Activated T-cell treated with anti-CD3 and anti-CD28 coated beads, Interleukin-2, amount 50 U/mL, for 48 hours (primary cell): ENCODE data around the gene SH2D6.
"Not testable (repeated sequence)": the region's sequence is repeated elsewhere in the genome, so short reads cannot be mapped to it uniquely, and the experiment has no call there.

Experiments used
- DNase-seq, 2 experiments: peaks; one replicate each; pipeline ENCODE4 v3.0.0-alpha.2; 2020

The SH2D6 gene

GRCh38 chr2:85472261-85472660 is 53.7 kb downstream of the SH2D6 start:
- no peak for DNase-seq

GRCh38 chr2:85475799-85476490 is 57.4 kb downstream of the SH2D6 start:
- no peak for DNase-seq

- no peak for DNase-seq
Measured at GRCh38 chr2:85476624-85477023, 58.1 kb downstream of the SH2D6 start.

- no peak for DNase-seq
Measured at GRCh38 chr2:85477884-85478283, 59.4 kb downstream of the SH2D6 start.

GRCh38 chr2:85481818-85482777 is 63.6 kb downstream of the SH2D6 start:
- DNase-seq, result no peak

- not testable (repeated sequence) for DNase-seq
Measured at GRCh38 chr2:85484615-85485014, 66.1 kb downstream of the SH2D6 start.

- no peak for DNase-seq
Measured at GRCh38 chr2:85485815-85486214, 67.3 kb downstream of the SH2D6 start.
